Left ventricle myocardium inferior (tissue), 1 donor: ENCODE measurements around the gene CDK5. TPM values are rescaled to one million over a fixed set of nuclear protein-coding genes. Genes with fewer than 3 reads are reported as not detected.

Experiments
- DNase-seq: peaks from one replicate; pipeline ENCODE4 v3.0.0-alpha.2; 2020
- H3K27ac ChIP-seq: fragments of 200-600 bp; replicated peaks from 2 replicates; pipeline ENCODE4 v1.8.0; 2021
- H3K27me3 ChIP-seq: fragments of 200-600 bp; 2 replicates; pipeline ENCODE4 v1.8.0; 2021; ENCODE audit warnings: low read depth
- H3K36me3 ChIP-seq: fragments of 200-600 bp; 2 replicates; pipeline ENCODE4 v1.8.0; 2021
- H3K4me1 ChIP-seq: fragments of 200-600 bp; 2 replicates; pipeline ENCODE4 v1.8.0; 2021
- H3K4me3 ChIP-seq: fragments of 200-600 bp; 2 replicates; pipeline ENCODE4 v1.8.0; 2021; ENCODE audit warnings: mild to moderate bottlenecking, moderate library complexity
- H3K9me3 ChIP-seq: fragments of 200-600 bp; replicated peaks from 2 replicates; pipeline ENCODE4 v1.8.0; 2021
- intact Hi-C: fragments of 100-400 bp; cut with micrococcal nuclease; formaldehyde crosslinking; loops from one replicate; pipeline ENCODE4 v1.11.0; 2022
- total RNA-seq: library from RNA; stranded (reverse); fragmentation: NEBNext Ultra II Directional; extraction: Animal tissue kit (Norgen Biotek cat#: 25700); gene quantifications from one replicate; pipeline ENCODE4 v1.2.1, GENCODE V29; 2021
- TF ChIP-seq, protein P1 (sequence below): fragments of 200-600 bp; IDR thresholded peaks from 2 replicates; pipeline ENCODE4 v1.8.0; 2021; ENCODE audit warnings: antibody characterized with exemption, mild to moderate bottlenecking, borderline replicate concordance
- donor health status: DM: no; HTN: yes; CAD: no; lungs with severe emphysema.

CDK5 gene
- total RNA-seq, 1 donor from 2014 or later, result 9.6 TPM

- Histone ChIP-seq H3K27me3 (no peaks in the 10 kb centered on the region), H3K36me3 (peaks cover 6% of the 10 kb centered on the region), H3K9me3 (no peaks in the 10 kb centered on the region), H3K27ac (peak within 1 kb of the TSS; percentile 97), H3K4me1 (peaks cover 69% of the 10 kb centered on the region), H3K4me3 (peak within 1 kb of the TSS; percentile 93)
- TF ChIP-seq, protein P1, sequence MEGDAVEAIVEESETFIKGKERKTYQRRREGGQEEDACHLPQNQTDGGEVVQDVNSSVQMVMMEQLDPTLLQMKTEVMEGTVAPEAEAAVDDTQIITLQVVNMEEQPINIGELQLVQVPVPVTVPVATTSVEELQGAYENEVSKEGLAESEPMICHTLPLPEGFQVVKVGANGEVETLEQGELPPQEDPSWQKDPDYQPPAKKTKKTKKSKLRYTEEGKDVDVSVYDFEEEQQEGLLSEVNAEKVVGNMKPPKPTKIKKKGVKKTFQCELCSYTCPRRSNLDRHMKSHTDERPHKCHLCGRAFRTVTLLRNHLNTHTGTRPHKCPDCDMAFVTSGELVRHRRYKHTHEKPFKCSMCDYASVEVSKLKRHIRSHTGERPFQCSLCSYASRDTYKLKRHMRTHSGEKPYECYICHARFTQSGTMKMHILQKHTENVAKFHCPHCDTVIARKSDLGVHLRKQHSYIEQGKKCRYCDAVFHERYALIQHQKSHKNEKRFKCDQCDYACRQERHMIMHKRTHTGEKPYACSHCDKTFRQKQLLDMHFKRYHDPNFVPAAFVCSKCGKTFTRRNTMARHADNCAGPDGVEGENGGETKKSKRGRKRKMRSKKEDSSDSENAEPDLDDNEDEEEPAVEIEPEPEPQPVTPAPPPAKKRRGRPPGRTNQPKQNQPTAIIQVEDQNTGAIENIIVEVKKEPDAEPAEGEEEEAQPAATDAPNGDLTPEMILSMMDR, result peak; percentile 60
- intact Hi-C loops, result no loop called here
- DNase-seq, result peak; percentile 86
These were observed 1.8 kb upstream of the CDK5 start, which contains the start of gene SLC4A2 for GRCh38 chr7:151059367-151060112. Gene SLC4A2 (plus strand): TSS chr7:151059589. CDS start chr7:151061988, 2,399 bp downstream.

DNA sequence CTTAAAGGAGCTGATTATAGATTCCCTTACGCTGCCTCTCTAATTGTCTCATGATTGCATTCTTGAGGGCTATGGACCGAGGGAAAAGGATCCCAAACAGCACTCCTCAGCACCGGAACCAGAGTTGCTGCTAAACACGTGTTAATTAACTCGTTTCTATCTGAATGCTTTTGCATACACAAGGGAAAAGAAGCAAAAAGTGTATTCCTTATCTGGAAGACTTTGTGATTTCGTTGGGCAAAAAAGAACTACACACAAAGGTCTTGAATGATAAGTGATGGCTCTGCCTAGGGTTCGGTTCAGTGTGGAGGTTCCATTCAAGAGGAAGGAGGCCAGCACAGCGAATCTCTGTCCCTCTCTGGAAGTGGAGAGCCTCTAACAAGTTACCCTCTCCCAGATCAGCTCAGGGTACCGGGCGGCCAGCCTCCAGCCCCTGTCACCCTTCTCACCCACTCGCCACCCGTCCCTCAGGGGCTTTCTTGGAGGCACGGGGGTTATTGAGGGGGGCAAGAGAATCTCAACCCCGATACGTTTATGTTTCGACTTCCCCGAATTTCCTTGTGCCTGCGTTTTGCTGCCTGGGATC lies 1.2 kb upstream of the CDK5 start:
- H3K27ac ChIP-seq, result peak overlapping the region; percentile 97
- H3K4me3 ChIP-seq, result peak overlapping the region; percentile 93
- no peaks in the 10 kb centered on the region for H3K9me3 ChIP-seq
- peaks cover 68% of the 10 kb centered on the region for H3K4me1 ChIP-seq
- TF ChIP-seq, protein P1, result no peak
- H3K27me3 ChIP-seq, result no peaks in the 10 kb centered on the region
- no peaks in the 10 kb centered on the region for H3K36me3 ChIP-seq
- intact Hi-C loops, result no loop called here
- DNase-seq, result no peak

DNA sequence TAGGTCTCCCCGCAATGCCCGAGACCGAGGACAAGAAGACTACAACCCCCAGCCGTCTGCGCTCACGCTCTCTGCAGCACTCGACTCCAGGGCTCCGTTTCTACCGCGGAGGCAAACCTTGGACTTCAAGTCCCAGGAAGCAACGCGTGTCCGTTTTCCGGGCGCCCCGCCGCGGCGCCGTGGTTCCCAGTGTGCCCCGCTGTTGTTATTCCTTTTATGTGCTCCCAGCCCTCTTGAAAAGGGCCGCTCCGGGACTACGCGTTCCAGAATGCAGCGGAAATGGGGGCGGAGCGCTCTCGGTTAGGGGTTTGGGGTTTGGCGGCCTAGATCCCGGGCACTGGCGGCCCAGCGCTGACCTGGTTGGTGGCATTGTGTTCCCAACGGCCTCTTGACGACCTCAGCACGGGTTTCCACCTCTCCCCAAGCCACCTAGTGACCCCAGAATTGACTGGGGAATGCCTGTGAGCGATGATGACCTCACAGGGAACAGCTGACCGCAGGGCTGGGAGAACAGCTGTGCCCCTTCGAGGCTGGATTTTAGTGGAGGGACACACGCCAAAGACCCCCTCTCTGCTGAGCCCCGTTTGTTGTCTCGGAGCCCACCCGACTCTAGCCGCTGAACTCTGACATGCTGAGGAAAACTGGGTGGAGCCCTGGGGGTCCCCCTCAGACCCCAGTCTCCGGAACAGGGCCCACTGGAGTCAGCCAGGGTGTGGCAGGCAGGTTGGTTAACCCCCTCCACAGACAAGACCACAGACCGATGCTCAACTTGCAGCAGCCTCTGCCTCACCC lies 488 bp upstream of the CDK5 start:
- no peaks in the 10 kb centered on the region for H3K9me3 ChIP-seq
- peaks cover 61% of the 10 kb centered on the region for H3K4me1 ChIP-seq
- no peaks in the 10 kb centered on the region for H3K27me3 ChIP-seq
- H3K4me3 ChIP-seq, result peak overlapping the region; percentile 93
- TF ChIP-seq, protein P1, result no peak
- no peaks in the 10 kb centered on the region for H3K36me3 ChIP-seq
- peak; percentile 99 for DNase-seq
- intact Hi-C loops, result no loop called here
- peak overlapping the region; percentile 97 for H3K27ac ChIP-seq

DNA sequence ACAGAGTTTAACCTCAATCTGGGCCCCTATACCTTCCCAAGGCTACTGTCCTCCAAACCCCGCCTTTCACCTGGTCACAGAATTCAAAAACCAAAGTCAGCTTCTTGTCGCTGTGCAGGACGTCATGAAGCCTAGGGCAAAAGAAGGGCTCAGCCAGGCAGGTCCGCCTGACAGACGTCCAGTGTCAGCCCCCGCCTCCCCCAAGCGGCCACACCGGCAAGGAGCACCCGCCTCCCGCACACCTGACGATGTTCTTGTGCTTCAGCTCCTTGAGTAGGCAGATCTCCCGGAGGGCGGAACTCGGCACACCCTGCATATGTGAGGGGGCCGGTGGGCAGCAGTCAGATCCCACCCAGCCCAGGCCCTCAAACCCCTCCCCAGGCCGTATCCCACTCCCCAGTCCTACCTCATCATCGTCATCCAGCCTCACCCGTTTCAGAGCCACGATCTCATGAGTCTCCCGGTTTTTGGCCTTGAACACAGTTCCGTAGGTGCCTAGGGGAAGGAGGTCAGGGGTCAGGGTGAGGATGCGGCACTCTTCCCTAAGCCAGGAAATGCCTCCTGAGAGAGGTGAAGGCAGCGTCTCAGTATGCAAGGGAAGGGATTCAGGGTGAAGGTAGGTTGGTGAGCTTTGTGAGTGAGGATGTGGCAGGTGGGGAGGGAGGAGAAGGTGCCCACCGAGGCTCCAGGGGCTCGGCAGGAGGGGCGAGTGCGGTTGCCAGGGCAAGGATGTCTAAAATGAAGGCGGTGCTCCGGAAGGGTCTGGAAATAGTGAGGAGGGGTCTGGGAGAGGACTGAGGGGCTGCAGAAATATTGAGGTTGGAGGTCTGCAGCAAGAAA lies 811 bp downstream of the CDK5 start:
- intact Hi-C loops, result no loop called here

More for the DNA sequence above, 811 bp downstream of the CDK5 start:
- Histone ChIP-seq H3K4me3 (peak overlapping the region; percentile 93), H3K4me1 (peaks cover 48% of the 10 kb centered on the region), H3K36me3 (no peaks in the 10 kb centered on the region), H3K9me3 (no peaks in the 10 kb centered on the region), H3K27ac (peak overlapping the region; percentile 97), H3K27me3 (no peaks in the 10 kb centered on the region)
- no peak for DNase-seq
- TF ChIP-seq, protein P1, result no peak
